Sciatic nerve (tissue), 2 donors: Measurements from ENCODE around the gene CLSTN2. TPM values are rescaled to one million over a fixed set of nuclear protein-coding genes. Genes with fewer than 3 reads are reported as not detected.

Source experiments
- ATAC-seq: fragments of 200-7000 bp; cut with Tn5 transposase; one replicate; pipeline ENCODE4 v1.9.1; 2020; ENCODE audit warnings: mild to moderate bottlenecking, moderate library complexity
- DNase-seq: peaks from one replicate; pipeline ENCODE4 v3.0.0-alpha.2; 2020; ENCODE audit warnings: low spot score
- intact Hi-C: fragments of 100-400 bp; cut with DNase I; formaldehyde crosslinking; loops from one replicate; pipeline ENCODE4 v1.14.2; 2022
- total RNA-seq: library from RNA; stranded (reverse); fragmentation: NEBNext Ultra II Directional; extraction: Animal tissue kit (Norgen Biotek cat#: 25700); gene quantifications from one replicate; pipeline ENCODE4 v1.2.1, GENCODE V29; 2021
- donor health status: DM: no; HTN: no; CAD: no.
- donor health status: DM: no; HTN: no; CAD: no.

Gene CLSTN2
- total RNA-seq, 1 donor from 2014 or later = 5.1 TPM

GRCh38 chr3:140338916-140339315 lies 403.9 kb downstream of the CLSTN2 start:
- ATAC-seq = no peak
- intact Hi-C loops = no loop called here
- DNase-seq = no peak

- intact Hi-C loops = no loop called here
- peak; percentile 45 for ATAC-seq
Observed at GRCh38 chr3:140341203-140341602, 406.2 kb downstream of the CLSTN2 start.

GRCh38 chr3:140341817-140342403 lies 406.9 kb downstream of the CLSTN2 start:
- intact Hi-C loops = no loop called here
- ATAC-seq (no peak), DNase-seq (no peak)

More at GRCh38 chr3:140341203-140341602, 406.2 kb downstream of the CLSTN2 start:
- DNase-seq = no peak

GRCh38 chr3:140342668-140343067 lies 407.7 kb downstream of the CLSTN2 start:
- DNase-seq (no peak), ATAC-seq (no peak)
- intact Hi-C loops = no loop called here

- DNase-seq (no peak), ATAC-seq (no peak)
- intact Hi-C loops = no loop called here
Observed at GRCh38 chr3:140343211-140344081, 408.5 kb downstream of the CLSTN2 start.

GRCh38 chr3:140344082-140344454 lies 409.1 kb downstream of the CLSTN2 start:
- ATAC-seq (no peak), DNase-seq (no peak)
- intact Hi-C loops = no loop called here

- DNase-seq (no peak), ATAC-seq (no peak)
- intact Hi-C loops = no loop called here
Observed at GRCh38 chr3:140344601-140345205, 409.7 kb downstream of the CLSTN2 start.

- ATAC-seq = no peak
- intact Hi-C loops = no loop called here
- DNase-seq = no peak
Observed at GRCh38 chr3:140347151-140347550, 412.2 kb downstream of the CLSTN2 start.

GRCh38 chr3:140349938-140350337 lies 415.0 kb downstream of the CLSTN2 start:
- DNase-seq = no peak
- no peak for ATAC-seq
- intact Hi-C loops = no loop called here

- intact Hi-C loops = no loop called here
- DNase-seq (no peak), ATAC-seq (no peak)
Observed at GRCh38 chr3:140351466-140351865, 416.5 kb downstream of the CLSTN2 start.

- DNase-seq (no peak), ATAC-seq (no peak)
- intact Hi-C loops = no loop called here
Observed at GRCh38 chr3:140355481-140355880, 420.5 kb downstream of the CLSTN2 start.

GRCh38 chr3:140358686-140359085 lies 423.7 kb downstream of the CLSTN2 start:
- ATAC-seq (no peak), DNase-seq (no peak)
- intact Hi-C loops = no loop called here

GRCh38 chr3:140359233-140359995 lies 424.4 kb downstream of the CLSTN2 start:
- intact Hi-C loops = no loop called here
- no peak for DNase-seq
- ATAC-seq = no peak

GRCh38 chr3:140360332-140360731 lies 425.3 kb downstream of the CLSTN2 start:
- no peak for DNase-seq
- ATAC-seq = no peak
- intact Hi-C loops = no loop called here

- intact Hi-C loops = no loop called here
- ATAC-seq (no peak), DNase-seq (no peak)
Observed at GRCh38 chr3:140363801-140364200, 428.8 kb downstream of the CLSTN2 start.

GRCh38 chr3:140365872-140366697 lies 431.1 kb downstream of the CLSTN2 start:
- intact Hi-C loops = no loop called here

GRCh38 chr3:140368223-140368811 lies 433.3 kb downstream of the CLSTN2 start:
- no peak for ATAC-seq
- intact Hi-C loops = no loop called here
- no peak for DNase-seq

More at GRCh38 chr3:140365872-140366697, 431.1 kb downstream of the CLSTN2 start:
- no peak for ATAC-seq
- DNase-seq = no peak

- ATAC-seq = no peak
- intact Hi-C loops = no loop called here
- DNase-seq = no peak
Observed at GRCh38 chr3:140370686-140371085, 435.7 kb downstream of the CLSTN2 start.
